ENCODE measurements around the gene DPF3.

Gene DPF3

DNA sequence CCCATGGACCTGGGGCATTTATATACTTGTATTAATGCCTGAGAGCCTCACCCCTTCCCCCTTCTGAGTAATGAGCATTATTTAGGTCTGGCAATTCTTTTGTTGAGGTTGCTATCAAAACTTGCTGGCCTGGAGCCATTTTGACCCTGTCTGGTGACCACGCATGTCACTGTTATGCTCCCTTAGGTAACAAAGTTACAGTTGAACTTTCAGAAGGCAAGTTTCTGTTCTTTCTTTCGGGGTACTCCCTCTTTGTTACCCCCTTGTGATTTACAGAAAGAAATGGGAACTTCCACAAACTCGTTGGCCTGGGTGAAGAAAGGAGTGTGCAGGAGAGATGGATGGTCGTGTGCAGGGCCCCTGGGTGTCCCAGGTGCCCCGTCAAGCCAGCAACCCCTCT is 305.4 kb downstream of the DPF3 start:
- no peak for DNase-seq

- no peak for DNase-seq
Measured at GRCh38 chr14:72583316-72584272, 310.3 kb downstream of the DPF3 start.

GRCh38 chr14:72582582-72582981 is 311.3 kb downstream of the DPF3 start:
- DNase-seq = no peak

- DNase-seq = no peak
Measured at GRCh38 chr14:72578514-72578913, 315.4 kb downstream of the DPF3 start.

DNA sequence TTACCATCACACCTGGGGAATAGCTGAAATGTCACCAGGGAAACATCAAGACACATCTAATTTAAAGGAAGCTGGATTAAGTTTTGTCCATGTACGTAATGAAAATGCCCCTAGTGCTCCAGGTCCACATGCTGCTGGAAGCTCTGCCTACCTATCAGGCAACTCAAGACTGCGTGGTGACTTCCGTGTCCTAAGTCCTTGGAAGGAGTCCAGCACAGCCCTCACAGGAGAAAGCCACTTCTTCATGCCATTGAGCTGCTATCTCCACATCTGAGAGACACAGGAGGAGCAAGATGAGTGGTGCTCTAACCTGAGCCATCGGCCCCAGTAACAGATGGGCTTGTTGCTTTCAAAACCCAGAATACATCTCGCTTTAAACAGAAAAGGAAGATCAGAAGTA is 316.4 kb downstream of the DPF3 start:
- no peak for DNase-seq

DNA sequence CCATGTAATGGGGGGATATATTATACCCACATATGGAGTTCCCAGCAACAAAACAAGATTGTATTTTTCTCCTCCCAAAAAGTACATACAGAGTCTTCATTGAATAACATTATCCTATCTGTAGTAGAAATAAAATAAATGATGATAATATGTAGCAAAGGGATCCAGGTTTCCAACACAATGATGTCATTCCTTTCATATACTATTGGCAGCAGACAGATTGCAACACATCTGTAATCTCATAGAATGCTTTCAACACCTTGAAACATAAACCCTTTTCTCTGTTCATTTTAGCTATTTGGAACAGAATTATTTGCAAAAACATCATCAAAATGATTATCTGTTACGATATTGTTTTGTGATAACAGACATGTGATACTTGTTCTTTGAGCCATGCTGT is 317.6 kb downstream of the DPF3 start:
- DNase-seq = no peak

GRCh38 chr14:72574715-72575114 is 319.2 kb downstream of the DPF3 start:
- DNase-seq = no peak

GRCh38 chr14:72573725-72574417 is 320.0 kb downstream of the DPF3 start:
- DNase-seq = no peak

Measured in NCI-H1436 (cell line).